ENCODE data around the gene DGKI.

DGKI gene

GRCh38 chr7:137778511-137778910 is 68.3 kb downstream of the DGKI start:
- no peak for DNase-seq

- DNase-seq, result no peak
Observed at GRCh38 chr7:137774793-137775201, 72.0 kb downstream of the DGKI start.

DNA sequence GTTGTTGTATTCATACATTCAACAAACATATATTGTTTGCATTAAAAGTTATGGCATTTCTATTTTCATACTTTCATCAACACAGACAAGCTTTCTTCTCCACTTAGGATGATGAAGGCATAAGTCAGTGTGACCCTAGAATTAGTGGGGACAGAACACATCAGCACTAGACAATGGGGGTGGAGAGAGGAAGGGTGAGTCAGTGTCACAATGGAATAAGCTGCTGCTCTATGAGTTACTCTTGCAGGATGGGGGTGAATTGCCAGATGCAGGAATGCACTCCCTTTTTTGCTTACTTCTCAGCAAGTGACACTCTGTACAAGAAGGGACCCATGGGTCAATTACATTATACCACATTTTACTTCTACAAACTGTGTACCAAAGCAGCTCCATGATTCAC is 74.0 kb downstream of the DGKI start:
- DNase-seq, result no peak

GRCh38 chr7:137772316-137772715 is 74.5 kb downstream of the DGKI start:
- DNase-seq, result no peak

- DNase-seq, result no peak
Observed at GRCh38 chr7:137771679-137772078, 75.1 kb downstream of the DGKI start.

DNA sequence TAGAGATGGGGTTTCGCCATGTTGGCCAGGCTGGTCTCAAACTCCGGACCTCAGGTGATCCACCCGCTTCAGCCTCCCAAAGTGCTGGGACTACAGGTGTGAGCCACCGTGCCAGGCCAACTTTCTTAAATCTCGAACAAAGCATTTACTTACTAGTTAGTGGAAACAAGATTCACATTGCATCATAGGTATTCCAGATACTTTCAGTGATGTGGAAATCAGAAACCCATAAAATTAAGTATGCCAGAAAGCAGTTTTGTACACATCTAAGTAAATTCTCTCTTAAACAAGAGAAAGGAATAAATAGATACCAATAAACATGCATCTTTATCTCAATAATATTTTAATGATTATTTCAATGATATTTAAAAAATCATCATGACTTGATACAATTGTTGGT is 75.5 kb downstream of the DGKI start:
- DNase-seq, result no peak

DNA sequence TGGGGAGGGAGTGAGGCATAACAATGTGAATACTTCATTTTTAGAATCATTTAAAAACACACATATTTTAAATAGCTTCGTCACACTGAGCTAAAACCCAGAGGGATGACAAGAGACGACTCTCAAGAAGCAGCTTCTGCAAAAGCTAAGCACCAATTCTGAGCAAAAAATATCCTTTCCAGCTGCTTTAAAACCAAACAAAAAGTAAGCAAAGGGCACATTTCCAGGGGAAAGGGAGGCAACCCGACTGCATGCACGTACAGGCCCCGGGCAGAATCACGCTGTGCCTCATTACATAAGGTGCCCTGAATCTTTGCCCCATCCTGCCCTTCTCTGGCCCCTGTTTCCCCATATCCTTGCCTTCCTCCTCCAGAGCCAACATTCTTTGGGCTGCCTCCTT is 78.4 kb downstream of the DGKI start:
- DNase-seq, result no peak

DNA sequence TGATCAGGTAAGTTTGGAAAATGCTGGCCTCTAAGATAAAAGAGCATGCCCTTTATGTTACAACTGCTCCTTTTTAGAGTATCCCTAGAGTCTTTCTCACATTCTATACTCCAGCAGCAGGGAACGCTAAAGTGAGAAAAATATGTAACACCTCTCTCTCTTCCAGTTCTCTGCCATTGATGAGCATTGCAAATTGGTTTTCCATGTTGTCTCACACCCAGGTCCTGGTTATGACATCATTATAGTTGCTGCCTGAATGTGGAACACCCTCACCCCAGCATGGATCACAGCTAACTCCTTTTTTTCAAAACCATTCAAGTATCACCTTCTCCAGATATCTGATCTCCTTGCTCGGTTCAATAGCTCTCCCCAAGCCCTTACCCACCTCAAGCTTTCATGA is 84.4 kb downstream of the DGKI start:
- no peak for DNase-seq

- no peak for DNase-seq
Observed at GRCh38 chr7:137760111-137760510, 86.7 kb downstream of the DGKI start.

GRCh38 chr7:137757146-137757925 is 89.4 kb downstream of the DGKI start:
- no peak for DNase-seq

DNA sequence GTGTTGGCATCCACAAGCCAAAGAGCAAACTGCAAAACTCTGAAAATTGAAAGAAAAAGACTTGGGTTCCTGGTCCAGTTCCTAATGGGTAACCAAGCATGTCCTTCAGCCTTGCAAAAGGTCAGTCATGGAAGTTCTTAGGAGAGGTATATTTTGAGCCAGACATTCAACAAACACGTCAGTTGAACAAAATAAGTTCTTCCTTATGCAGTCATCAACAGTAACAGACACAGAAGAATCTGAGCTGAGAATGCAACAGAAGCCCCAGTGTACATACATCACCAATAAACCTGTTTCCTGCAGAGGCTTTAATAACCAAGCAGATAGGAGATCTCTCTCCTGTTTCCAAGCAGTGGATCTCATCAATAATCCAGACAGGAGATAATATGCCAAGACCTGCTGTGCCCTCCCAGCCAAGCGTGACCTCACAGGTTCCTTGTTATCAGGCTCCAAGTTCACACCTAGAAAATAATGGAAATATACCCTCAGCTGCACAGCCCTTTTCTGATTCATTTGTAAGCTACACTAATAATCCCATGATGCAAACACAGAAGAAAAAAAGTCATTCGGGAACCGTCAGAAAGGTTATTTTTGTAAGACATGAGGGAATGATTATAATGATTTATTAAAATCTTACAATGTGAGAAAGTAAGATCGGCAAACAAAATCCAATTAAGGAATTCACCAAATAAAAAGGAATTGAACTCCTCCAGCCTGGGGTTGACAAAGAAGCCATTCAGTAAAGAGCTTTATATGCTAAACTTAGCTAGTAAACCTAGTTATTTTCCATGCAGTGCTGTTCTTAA is 90.7 kb downstream of the DGKI start:
- no peak for DNase-seq

DNA sequence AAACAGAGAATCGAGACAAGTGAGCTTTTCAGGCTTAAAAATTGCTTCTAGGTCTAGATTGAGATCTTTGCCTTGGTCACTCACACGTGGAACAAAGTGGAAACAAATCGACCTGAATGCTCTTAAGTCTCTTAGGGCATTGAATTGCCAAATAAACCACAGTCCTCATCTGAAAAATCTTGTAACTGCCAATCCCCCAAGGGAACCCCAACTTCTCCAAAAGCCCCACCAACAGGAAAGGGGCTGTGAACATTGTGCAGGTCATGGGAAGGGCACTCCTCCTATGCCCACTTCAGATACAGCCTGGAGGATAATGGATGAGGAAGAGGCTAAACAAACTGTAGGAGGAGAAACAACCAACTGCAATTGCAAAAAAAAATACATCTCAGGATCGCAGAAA is 91.3 kb downstream of the DGKI start:
- DNase-seq, result no peak

GRCh38 chr7:137753948-137754851 is 92.6 kb downstream of the DGKI start:
- DNase-seq, result no peak

DNA sequence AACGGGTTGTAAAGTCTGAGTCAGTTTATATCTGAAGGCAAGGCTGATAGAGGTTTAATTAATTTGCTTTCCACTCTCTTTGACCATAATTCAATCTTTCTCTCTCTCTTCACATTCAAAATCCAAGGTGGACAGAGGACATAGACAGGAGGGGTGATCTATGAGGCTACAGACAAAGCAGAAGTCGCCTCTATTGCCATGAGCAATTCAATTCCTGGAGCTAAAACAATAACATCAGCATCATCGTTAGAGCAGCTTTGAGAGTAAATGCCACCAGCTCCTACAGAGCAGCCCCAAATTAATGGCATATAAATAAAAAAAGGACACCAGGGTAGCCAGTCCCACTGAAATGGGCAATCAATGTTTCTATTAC is 93.2 kb downstream of the DGKI start:
- DNase-seq, result no peak

- DNase-seq, result no peak
Observed at GRCh38 chr7:137753067-137753466, 93.7 kb downstream of the DGKI start.

DNA sequence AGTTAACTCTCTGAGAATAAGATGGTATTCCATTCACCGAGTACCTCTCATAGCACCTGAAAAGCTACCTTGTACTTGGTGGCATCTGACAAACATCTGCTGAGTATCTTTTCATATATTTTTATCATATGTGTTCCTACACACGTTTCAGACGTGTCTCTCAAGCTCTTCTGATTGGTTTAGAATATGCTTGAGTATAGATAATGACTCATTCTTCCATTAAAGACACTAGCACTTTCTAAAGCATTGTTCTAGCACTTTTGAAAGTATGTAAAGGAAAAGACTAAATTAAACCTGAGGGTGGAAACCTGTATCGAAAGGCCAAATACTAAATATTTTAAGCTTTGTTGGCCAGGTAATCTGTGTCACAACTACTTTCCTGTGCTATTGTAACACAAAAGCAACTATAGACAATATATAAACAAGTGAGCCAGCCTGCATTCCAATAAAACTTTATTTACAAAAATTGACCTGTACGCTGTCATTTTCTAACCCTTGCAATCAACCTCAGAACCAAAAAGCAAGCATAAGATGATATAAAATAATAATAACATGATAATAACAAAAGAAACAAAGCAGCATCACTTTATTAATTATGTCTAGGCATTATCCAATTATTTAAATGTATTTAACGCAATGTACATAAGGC is 95.3 kb downstream of the DGKI start:
- DNase-seq, result no peak

DNA sequence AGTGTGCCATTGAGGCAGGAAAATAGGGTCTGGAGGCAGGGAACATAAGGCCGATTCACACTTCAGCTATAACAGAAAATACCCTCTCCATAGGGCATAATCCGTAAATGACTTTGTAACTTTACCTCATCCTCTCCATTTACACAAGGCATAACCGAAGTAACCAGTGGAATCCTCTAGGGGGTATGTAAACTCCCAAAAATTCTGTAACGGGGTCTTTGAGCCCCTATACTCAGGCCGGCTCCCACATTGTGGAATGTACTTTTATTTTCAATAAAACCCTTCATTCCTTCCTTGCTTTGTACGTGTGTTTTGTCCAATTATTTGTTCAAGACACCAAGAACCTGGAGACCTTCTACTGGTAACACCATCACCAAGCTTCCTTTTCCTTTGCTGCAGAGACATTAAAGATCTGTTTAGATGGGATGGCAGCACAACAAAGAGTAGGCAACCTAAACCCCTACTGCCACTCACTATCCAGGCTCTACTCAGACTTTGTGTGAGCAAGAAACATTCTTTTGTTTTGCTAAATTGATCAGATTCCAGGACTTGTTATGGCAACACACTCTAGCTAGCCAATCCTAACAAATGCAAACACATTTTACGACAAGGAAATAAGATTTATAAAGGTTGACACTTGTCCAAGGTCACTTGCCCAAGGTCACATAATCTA is 99.3 kb downstream of the DGKI start:
- no peak for DNase-seq

DNA sequence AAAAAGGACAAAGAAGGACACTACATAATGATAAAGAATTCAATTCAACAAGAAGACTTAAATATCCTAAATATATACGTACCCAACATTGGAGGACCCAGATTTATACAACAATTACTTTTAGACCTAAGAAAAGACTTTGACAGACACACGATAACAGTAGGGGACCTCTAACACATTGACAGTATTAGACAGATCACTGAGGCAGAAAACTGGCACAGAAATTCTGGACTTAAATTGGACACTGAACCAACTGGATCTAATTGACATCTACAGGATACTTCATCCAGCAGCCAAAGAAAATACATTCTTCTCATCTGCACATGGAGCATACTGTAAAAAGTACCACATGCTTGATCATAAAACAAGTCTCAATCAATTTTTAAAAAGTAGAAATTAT is 103.8 kb downstream of the DGKI start:
- DNase-seq, result no peak

GRCh38 chr7:137742051-137742450 is 104.7 kb downstream of the DGKI start:
- no peak for DNase-seq

GRCh38 chr7:137741443-137741842 is 105.3 kb downstream of the DGKI start:
- DNase-seq, result no peak

DNA sequence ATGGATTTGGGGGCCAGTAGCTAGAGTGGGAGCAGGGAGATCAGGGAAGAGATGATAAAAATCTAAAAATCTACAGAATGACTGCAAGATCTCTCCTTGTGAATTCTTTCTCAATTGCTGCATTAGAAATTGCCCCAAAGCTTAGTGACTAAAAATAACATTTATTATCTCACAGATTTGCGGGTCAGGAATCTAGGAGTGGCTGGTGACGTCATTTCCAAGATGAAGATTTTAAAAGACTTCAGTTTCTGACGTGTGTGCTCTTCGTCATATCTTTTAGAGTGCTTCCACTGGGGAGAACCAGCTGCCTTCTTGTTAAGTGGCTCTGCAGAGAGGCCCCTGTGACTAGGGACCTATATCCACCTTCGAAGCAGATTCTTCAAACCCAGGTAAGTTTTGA is 112.6 kb downstream of the DGKI start:
- DNase-seq, result no peak

DNA sequence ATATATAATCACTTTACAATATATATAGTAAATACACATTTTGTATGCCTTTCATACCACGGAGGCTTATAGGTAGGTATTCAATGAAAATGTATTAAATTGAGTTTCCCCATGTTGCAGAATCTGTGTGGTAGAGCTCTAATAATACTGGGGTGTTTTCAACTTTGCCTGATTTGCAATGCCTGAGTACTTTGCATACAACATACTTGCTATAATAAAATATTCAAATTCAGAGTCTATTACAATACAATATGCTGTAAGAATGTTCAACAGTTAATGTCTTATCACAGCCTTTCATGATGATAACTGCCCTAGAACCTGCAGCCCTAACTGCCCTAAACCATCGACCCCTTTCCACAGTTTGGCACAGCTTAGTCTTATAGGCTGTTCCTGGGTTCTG is 114.6 kb downstream of the DGKI start:
- DNase-seq, result no peak

All from stimulated activated CD4-positive, alpha-beta T cell treated with anti-CD3 and anti-CD28 coated beads, Interleukin-1b, Interleukin-23, amount 100 ng/mL, for 48 hours (primary cell).